H1 (cell line): ENCODE data around the gene PCDH9. TPM values are rescaled to one million over a fixed set of nuclear protein-coding genes. Genes with fewer than 3 reads are reported as not detected.

ENCODE experiments used
- BRCA1 ChIP-seq: IDR thresholded peaks from 2 replicates; pipeline ENCODE4 v1.6.1; 2012; ENCODE audit warnings: low read depth, low read length, improper control_type of control experiment
- CTBP2 ChIP-seq: IDR thresholded peaks from 2 replicates; pipeline ENCODE4 v1.7.0; 2011; ENCODE audit warnings: borderline replicate concordance, mild to moderate bottlenecking, moderate library complexity, mixed read lengths, low read length; ENCODE audit not compliant: insufficient read depth, insufficient read length
- EGR1 ChIP-seq: IDR thresholded peaks from 2 replicates; pipeline ENCODE4 v1.6.1; 2011; ENCODE audit warnings: low read depth, low read length, borderline replicate concordance
- NANOG ChIP-seq: IDR thresholded peaks from 2 replicates; pipeline ENCODE4 v1.6.1; 2011; ENCODE audit warnings: low read length, low read depth, mild to moderate bottlenecking, inconsistent platforms; ENCODE audit not compliant: insufficient read depth, poor library complexity, severe bottlenecking
- TCF12 ChIP-seq: IDR thresholded peaks from 2 replicates; pipeline ENCODE4 v1.6.1; 2011; ENCODE audit warnings: low read depth, mild to moderate bottlenecking, low read length
- polyA plus RNA-seq, 7 experiments: library from polyadenylated mRNA; depleted of rRNA in 3 of 7; stranded (reverse) in 5 of 7; unstranded in 2 of 7; fragments of >200 nt in 5 of 7; fragments of 200-250 nt in 2 of 7; gene quantifications; 1 replicate in 5 of 7; 2 replicates in 1 of 7; 4 replicates in 1 of 7; pipeline versions ENCODE4 v1.2.1 to v1.2.3, GENCODE V29; 2011 to 2013; ENCODE audit warnings: missing spikeins in 2 of 7, mixed read lengths in 2 of 7
- total RNA-seq: library from RNA; stranded (reverse); fragmentation: NEBNext Ultra II Directional; extraction: Animal tissue kit (Norgen Biotek cat#: 25700); gene quantifications from 2 replicates; pipeline ENCODE4 v1.2.1, GENCODE V29; 2021

Gene PCDH9
- total and polyA plus RNA-seq, 2 of the 8 experiments (the other 6 are each of a cell fraction or from before 2014, with no cell fraction given), result 0.12 to 0.60 TPM

DNA sequence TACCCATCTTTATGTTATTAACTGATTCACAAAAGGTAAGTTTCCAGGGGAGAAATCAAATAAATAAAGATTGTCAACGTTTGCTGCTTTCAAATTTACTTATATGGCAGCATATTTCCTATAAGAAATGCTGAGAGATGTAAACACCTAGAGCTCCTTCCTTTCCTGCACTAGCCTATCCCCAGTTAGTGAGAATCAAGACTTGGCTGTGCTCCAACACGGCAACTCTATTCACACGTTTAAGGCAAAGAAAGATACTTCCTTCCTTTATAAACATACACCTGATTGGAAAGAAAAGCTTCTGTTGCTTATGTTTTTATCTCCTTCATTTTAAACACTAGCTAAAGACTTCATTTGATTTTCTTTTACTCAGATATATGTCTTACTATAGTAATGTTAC, 107.0 kb downstream of the PCDH9 start (continued):
- TF ChIP-seq NANOG (no peak), TCF12 (no peak), EGR1 (no peak), BRCA1 (no peak), CTBP2 (no peak)
- TF ChIP-seq, all 59 proteins: peak for 0
